ENCODE results near the gene ANKRD31. TPM values are rescaled to one million over a fixed set of nuclear protein-coding genes. Genes with fewer than 3 reads are reported as not detected.

The ANKRD31 gene
- under 0.01 and 0.07 TPM in 2 replicates for total RNA-seq

DNA sequence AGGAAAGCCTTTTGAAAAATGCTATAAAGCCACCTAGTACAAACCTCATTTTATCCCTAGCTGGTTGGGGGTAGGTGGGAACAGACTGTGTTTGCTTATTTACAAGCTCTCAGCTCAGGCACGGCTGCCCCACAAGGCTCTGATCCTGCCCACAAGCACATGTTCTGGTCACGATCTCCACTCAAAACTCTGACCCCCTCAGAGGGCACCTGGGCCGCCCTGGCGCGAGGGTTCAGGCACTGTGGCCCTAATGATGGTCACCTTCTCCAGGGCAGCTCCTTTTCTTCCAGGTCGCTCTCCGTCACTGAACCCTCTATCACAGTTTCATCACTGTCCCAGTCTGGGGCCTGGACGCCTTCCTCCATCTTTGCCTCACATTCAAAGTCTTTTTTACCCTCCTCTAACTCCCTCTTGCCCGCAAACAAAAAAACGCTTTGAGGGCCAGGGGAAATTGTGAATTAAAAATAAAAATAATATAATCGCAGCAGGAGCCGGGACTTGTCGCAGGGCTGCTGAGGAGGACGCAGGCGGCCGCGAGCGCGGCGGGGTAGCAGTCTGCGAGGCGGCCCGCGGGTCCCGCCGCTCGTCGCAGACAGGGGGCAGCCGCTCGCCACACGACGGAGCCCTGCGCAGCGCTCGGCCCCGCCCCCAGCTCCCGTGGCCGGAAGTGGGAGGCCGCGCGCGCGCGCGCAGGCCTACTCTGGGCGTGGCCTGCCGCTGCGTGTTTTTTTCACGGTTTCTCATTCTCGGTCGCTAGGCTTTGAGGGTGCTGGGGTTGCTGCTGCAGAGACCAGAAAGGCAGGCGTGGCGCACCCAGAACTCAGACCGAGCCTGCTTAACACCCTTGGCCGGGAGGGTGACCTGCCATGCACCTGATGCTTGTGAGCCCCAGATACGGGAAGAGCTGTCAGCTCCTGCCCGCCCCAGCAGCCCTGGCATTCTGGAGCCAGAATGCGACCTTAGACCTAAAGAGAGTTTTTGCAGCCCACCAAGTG lies at the start of gene ANKRD31:
TSS of gene ANKRD31 (minus strand) at position 557 of the 995 bp plus-strand sequence. CDS start at position 365, 192 bp downstream.

DNA sequence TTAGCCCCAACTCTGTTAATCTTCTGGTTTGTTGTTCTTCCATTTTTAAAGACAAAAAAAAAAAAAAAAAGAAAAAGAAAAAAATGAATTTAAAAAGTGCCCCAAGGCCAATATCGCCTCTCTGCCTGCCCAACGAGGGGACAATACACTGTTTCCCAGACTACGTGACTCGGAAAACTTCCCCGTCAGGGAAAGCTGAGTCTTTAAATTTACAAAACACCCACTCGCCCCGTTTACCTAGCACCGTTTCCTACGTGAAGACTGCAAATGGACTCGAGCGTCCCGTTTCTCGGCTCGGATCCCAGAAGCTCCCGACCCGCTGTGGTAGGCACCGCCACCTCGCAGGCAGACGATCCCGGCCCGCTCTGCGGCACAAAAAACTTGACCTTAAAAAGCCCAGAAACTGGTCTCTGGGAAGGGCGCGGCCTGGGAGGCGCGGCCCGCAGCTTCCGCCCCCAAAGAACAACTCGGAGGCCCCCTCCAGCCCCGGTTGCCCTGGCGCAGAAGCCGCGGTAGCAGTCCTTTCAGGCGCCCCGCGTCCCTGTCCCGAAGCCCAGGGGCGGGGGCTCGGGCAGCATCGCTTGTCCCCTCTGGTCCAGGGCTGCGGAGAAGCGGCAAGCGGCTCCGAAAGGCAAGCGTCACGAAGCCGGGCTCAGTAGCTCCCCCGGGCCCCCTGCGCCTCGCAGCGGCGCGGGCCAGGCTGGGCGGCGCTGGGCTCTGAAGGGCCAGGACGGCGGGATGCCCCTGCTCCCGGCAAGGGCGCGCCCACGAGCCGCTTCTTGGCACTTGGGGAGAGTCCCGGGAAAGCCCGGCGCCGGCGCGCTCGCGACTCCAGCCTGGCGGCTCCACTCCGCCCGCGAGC lies 184.3 kb downstream of the ANKRD31 start, which contains the start of gene GCNT4:
TSS of gene GCNT4 (minus strand) at position 367 of the 862 bp plus-strand sequence. CDS start 22,521 bp downstream, outside the sequence.

Small RNA genes lying within 50 kb of the gene (small RNA-seq; reads per million reads assigned to genes)
- not detected for gene SUMO2P5

Other genes with a start within 250 kb of the ANKRD31 start
- gene GCNT4, start 184.3 kb downstream of the ANKRD31 start, total RNA-seq: 0.07 and 0.13 TPM in 2 replicates
- 111 and 144 TPM in 2 replicates for gene HMGCR, start 100.3 kb upstream of the ANKRD31 start, total RNA-seq

Measured in thoracic aorta endothelial cell (primary cell).